ENCODE results near the gene MEX3A.
A peak's percentile ranks its signal among the peaks of the same experiment; 100 is the strongest.

Gene MEX3A, protein sequence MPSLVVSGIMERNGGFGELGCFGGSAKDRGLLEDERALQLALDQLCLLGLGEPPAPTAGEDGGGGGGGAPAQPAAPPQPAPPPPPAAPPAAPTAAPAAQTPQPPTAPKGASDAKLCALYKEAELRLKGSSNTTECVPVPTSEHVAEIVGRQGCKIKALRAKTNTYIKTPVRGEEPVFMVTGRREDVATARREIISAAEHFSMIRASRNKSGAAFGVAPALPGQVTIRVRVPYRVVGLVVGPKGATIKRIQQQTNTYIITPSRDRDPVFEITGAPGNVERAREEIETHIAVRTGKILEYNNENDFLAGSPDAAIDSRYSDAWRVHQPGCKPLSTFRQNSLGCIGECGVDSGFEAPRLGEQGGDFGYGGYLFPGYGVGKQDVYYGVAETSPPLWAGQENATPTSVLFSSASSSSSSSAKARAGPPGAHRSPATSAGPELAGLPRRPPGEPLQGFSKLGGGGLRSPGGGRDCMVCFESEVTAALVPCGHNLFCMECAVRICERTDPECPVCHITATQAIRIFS

DNA sequence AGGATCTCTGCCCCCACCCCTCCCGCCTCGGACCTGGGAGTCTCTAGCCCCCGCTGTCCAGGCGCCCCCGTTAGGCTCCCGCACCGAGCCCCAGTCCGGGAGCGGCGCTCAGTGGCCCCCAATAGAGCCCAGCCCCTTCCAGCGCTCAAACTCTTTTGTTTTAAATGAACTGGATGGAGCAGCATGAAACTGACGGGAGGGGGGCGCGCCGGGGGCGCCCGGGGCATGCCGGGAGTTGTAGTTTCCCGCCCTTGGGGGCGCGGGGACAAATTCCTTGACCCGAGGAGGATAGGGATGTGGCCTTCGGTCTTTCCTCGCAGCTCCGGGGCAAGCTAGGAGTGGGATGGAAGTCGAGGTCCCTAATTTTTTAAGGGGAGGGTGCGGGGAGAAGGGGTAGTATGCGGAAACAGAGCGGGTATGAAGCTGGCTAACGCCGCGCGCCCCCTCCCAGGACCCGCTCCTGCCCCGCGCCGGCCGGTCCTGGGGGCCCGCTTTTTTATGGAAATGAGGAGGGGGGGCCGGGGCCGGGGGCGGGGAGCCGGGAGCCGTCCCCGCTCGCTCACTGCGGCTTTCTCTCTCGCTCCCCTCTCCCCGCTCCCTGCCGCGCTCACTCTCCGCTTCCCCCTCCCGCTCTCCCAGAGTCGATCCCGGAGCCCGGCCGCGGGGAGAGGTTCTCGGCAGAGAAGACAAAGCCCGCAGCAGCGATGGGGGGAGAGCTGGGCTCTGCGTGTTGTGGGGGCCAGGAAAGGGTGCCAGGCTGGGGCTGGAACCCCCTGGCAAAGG lies at the start of gene MEX3A:
Gene MEX3A (minus strand): TSS at position 157 of the 783 bp plus-strand sequence. CDS start 467 bp downstream, outside the sequence.
- DNase-seq: peak; percentile 71 to 82
- H3K27ac ChIP-seq: peak within 1 kb of the TSS; percentile 55 to 62
- intact Hi-C loops (cut with DNase I; ENCODE audit: low total_unique reads): no loop called here

GRCh38 chr1:156130578-156130942 lies 48.3 kb upstream of the MEX3A start:
- peak overlapping the region; percentile 92 to 99 for H3K27ac ChIP-seq
- H3K4me1 ChIP-seq: peaks cover 15 to 68% (median 54%) of the 10 kb centered on the region in 4 donors
- peaks cover 51 to 52% (median 52%) of the 10 kb centered on the region in 3 donors for H3K36me3 ChIP-seq
- peak overlapping the region in 1 of 2 donors; percentile 25 for H3K4me3 ChIP-seq
- no peaks in the 10 kb centered on the region for H3K27me3 ChIP-seq
- TF ChIP-seq, protein P1, sequence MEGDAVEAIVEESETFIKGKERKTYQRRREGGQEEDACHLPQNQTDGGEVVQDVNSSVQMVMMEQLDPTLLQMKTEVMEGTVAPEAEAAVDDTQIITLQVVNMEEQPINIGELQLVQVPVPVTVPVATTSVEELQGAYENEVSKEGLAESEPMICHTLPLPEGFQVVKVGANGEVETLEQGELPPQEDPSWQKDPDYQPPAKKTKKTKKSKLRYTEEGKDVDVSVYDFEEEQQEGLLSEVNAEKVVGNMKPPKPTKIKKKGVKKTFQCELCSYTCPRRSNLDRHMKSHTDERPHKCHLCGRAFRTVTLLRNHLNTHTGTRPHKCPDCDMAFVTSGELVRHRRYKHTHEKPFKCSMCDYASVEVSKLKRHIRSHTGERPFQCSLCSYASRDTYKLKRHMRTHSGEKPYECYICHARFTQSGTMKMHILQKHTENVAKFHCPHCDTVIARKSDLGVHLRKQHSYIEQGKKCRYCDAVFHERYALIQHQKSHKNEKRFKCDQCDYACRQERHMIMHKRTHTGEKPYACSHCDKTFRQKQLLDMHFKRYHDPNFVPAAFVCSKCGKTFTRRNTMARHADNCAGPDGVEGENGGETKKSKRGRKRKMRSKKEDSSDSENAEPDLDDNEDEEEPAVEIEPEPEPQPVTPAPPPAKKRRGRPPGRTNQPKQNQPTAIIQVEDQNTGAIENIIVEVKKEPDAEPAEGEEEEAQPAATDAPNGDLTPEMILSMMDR (IDR thresholded peaks at IDR 0.05): no peak
- no peaks in the 10 kb centered on the region for H3K9me3 ChIP-seq
- intact Hi-C loops (cut with DNase I; ENCODE audit: low total_unique reads): loop anchor here (2.0 kb wide), 1 partner anchor 34 kb away; no protein-coding TSS in a partner anchor
- DNase-seq: no peak

More for the DNA sequence above, at the start of gene MEX3A:
- H3K9me3 ChIP-seq: no peaks in the 10 kb centered on the region
- H3K36me3 ChIP-seq: no peaks in the 10 kb centered on the region
- TF ChIP-seq, protein P1 (IDR thresholded peaks at IDR 0.05): no peak
- peaks cover 0 to 23% (median 14%) of the 10 kb centered on the region in 4 donors for H3K4me1 ChIP-seq
- H3K27me3 ChIP-seq: peaks cover 0 to 12% of the 10 kb centered on the region in 2 donors
- peak within 1 kb of the TSS; percentile 74 to 79 for H3K4me3 ChIP-seq

DNA sequence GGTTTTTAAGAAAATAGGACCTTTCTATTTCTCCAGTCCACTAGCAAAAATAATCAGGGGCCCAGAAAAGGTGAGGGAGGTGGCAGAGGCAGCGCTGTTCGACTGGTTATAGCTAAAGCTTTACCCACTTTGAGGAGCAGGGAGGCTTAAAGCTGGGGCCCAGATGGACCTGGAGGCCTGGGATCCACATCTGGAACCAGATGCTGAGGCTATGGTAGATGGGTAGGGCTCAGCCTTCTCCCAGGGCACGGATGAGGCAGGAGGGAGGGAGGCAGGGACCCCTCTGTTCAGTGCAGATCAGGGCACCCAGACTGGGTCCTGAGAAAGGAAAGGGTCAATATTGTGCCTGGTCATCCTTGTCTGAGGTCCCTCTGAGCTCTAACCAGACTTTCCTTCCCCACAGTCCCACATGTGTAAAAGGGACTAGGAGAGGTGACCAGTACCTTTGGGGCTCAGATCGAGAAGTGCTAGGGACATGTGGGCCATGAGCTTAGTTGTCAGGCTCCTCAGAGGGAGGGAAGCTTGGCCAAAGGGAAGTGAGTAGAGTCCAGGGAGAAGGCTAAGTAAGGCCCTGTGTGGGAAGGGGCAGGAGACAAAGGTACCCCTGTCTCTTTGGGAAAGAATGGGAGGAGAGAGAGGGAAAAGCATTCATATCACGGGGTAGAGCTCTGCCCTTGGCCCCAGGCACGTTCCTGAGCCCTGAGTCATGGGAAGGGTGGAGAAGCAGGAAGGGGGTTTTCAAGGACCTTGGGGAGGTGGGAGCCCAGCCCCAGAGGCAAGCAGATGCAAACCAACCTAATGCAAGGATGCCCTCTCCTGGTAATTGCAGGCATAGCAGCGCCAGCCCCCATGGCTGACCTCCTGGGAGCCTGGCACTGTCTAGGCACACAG lies 47.7 kb upstream of the MEX3A start:
- Histone ChIP-seq H3K27me3 (no peaks in the 10 kb centered on the region), H3K4me1 (peaks cover 17 to 74% (median 60%) of the 10 kb centered on the region in 4 donors), H3K9me3 (no peaks in the 10 kb centered on the region), H3K4me3 (peak overlapping the region; percentile 25 to 33), H3K36me3 (peaks cover 45 to 46% (median 46%) of the 10 kb centered on the region in 3 donors), H3K27ac (peak overlapping the region; percentile 92 to 99)
- TF ChIP-seq, protein P1 (IDR thresholded peaks at IDR 0.05): peak; percentile 97 to 99
- intact Hi-C loops (cut with DNase I; ENCODE audit: low total_unique reads): loop anchor here (2.0 kb wide), 1 partner anchor 33 kb away; no protein-coding TSS in a partner anchor
- peak; percentile 87 to 93 for DNase-seq

DNA sequence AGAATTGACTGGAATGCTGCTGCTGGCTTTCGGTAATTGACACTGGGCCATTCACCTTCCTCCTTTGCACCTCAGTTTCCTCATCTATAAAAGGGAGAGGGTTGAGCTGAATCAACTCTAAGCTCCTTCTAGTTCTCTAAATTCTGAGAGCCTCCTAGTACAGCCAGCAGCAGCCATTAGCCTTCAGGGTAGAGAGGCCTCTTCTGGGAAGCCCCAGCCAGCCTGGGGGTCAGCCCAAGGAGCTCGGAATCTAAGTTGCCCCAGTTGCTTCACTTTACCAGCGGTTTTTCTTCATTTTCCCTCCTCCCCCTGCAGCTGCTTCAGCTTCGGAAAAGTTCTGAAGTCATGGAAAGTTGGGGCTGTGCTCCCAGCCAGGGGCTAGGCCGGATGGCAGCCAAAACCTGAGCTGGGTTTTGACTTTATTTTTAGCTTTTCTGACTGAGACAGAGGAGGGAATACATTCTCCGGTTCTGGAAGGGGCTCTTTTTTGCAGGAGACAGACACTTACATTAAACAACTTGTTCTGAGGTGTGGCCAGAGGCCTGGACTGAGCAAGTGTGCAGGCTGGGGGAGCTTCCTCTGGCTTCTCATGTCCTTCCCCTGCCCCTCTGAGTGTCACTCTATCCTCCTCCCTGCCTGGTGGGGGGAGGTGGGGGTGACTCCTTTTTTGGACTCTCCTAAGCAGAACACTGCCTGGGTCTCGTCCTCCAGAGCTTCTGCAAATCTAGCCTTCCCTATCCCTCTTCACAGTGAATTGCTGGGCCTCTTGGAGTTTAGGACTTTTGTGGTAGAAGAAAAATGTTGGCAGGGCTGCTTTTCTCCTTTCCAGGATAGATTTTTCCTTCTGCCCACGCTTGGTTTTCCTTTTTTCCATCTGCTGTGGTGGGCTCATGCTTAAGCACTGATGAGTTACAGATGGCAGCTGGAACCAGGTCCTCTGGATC lies 46.7 kb upstream of the MEX3A start:
- Histone ChIP-seq H3K4me1 (peaks cover 17 to 83% (median 69%) of the 10 kb centered on the region in 4 donors), H3K27me3 (no peaks in the 10 kb centered on the region), H3K9me3 (no peaks in the 10 kb centered on the region), H3K27ac (peak overlapping the region; percentile 92 to 99), H3K36me3 (peaks cover 35 to 36% (median 35%) of the 10 kb centered on the region in 3 donors), H3K4me3 (peak overlapping the region; percentile 25 to 33)
- DNase-seq: peak; percentile 70 to 91
- TF ChIP-seq, protein P1 (IDR thresholded peaks at IDR 0.05): no peak
- intact Hi-C loops (cut with DNase I; ENCODE audit: low total_unique reads): no loop called here
